Superior temporal gyrus (tissue), 1 donor: ENCODE results near the gene NEMP1.

Experiments
- DNase-seq: peaks from one replicate; pipeline ENCODE4 v3.0.0-alpha.2; 2016; ENCODE audit errors: extremely low spot score

The NEMP1 gene

DNA sequence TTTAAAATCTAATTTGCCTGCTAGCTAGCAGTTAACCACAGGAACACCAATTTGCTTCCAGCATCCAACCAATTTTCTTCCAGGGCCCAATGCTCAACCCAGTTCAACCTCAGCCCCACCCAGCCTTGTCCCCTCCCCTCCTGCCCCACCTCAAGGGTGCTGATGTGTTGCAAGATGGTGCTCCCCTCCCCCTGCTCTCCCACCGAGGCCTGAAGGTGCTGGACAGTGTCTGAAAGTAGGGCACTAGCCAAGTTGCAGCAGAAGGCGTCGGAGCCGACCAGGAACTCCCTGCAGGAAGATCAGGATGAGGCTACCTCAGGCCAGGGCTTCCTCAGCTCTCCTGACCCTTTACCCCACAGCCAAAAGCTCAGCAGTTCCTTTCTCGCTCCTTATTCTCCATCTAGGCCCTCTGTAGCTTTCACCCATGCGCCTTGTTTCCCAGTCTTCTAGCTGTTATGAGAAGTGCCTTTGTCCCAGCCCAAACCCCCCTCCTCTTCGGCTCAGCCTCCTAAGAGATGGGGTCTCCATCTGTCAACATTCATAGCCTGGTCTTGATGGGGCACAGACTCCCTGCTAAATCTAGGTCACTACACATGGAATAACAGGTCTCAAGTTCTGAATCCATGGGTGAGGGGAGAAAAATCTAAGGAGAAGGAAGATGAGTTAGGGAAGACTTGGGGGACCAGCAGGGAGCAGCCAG, 29.0 kb upstream of the NEMP1 start:
- DNase-seq, result no peak

DNA sequence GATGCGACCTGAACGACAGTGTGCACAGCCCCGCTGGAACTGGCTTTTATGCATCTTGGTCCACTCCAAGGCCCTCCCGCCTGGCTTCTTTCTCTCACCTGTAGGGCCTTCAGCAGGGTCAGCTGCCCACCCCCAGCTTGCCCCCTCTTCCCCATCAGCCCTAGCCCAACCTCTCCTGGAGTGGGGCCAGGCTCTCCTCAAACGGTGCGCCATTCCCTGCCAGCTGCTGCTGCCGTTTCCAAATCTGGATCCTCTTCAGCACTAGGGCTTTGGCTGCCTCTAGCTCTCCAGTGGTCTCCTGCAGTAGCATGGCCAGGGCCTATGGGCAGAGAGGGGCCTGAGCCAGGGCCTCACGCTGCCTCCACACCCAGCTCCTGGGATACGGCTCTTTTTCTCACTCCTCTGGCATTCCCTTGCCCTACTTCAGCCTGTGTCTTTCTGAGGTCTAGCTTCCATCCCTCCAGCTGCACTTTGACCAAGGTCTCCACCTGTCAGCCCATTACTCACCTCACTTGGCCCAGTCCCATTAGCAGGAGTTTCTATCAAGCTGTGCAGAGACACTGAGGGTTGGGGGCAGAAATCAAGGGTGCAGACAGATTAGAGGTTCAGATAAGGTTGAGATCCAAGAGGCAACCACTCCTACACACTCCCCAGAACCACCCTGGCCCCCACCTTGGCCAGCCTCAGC, 27.6 kb upstream of the NEMP1 start:
- no peak for DNase-seq

DNA sequence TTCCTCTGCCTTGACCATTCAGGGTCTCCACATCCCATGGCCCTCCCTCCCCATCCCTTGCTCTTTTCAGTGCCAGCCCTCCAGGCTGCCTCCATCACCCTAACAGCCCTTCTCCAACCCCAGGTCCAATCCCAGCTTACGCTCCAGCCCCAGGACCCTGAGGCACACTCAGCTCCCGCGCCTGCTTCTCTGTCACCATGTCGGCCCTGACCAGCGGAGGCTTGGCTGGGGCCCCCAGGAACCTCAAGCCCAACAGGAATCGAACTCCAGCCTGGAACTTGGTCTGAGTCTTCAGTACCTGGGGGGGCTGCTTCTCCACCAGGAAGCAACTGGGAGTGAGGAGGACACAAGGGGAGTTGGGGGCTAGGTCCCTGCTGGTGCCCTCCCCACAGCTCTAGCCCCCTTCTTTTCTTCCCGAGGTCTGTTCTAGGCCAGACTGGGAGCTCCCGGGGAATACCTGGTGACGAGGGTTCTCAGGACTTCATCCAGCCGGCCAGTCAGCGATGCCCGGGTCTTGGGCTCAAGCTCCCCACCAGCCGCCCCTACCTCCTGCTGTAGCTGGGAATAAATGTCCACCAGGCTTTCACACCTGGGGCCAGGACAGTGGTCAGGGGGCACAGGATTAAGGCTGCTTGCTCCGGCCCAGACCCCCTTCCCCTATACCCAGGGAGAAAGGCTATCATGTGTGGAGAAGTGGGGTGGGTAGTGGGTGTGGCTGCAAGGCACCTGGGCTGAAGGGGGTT, 26.6 kb upstream of the NEMP1 start:
- no peak for DNase-seq

DNA sequence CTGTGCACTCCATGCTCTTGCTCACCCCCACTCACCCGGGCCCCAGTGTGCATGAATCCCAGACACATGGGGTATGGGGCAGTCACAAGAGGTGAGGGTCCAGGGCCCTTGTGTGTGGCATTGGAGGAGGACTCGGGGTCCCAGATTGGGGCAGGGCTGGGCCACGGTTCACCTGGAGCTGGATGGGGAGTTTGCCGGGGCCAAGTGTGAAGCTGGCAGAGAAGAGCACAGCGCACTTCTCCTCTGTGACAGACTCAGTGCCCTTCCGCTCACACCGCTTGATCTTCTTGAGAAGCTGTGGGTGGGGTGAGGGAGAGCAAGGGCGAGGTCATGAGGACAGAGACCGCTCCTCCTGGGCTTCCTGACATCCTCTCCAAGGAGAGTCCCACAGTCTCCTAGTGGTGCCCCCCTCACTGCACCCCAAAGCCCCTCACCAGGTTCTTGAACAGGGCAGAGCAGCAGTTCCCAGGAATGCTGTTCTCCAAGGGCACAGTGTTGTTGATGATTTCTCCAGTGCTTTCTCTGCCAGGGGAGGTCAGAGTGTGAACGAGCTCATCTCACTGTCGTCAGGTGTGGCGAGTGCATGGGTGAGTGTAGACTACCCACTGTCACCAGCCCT, 25.8 kb upstream of the NEMP1 start:
- DNase-seq, result no peak

DNA sequence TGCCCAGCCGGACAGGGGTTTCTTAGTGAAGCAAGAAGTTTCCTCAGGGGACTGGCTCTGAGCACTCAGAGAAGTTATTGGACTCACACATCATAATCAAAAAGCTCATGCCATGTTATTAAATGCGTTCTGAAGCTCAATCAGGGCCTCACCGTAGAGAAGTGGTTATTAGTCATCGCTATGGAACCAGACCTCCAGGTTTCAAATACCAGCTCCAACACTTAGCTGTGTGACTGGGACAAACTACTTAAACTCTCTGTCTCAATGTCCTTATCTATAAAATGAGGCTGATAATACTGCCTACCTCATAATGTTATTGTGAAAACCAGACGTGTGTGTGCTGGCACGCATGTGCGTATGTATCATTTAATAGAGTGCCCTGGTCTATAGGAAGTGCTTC, 25.3 kb upstream of the NEMP1 start:
- DNase-seq, result no peak

DNA sequence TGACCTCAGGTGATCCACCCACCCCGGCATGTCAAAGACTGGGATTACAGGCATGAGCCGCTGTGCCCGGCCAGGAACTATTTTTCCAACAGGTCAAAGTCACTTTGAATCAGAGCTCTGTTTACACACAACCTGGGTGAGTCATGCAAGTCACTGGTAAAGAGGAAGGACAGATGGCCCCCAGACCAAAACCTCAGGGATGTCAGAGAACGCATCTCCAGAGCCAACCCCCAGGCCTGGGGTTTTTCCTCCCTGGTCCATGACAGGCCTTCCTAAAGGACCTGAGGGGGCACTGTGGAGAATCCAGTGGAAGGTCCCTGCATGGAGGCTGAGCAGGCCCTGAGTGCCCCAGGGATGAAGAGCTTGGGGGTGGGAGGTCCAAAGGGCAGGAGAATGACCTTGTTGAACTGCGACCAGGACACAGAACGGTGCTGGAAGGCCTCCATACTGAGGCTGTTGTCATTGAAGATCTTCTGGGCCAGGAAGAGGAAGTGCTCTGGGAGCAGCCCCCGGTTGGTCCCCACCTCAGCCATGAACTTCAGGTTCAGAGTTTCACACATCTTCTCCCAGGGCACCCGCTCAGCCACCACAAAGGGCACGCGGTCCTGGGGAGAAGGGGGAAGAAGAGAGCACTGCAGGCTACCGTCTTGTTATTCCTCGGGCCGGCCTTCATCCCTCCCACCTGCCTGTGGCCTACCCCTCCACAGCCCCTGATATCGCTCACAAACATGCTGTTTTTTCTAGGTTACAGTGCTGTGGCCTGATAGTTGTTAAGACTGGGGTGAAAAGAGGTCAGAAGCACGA, 23.5 kb upstream of the NEMP1 start:
- DNase-seq, result no peak

DNA sequence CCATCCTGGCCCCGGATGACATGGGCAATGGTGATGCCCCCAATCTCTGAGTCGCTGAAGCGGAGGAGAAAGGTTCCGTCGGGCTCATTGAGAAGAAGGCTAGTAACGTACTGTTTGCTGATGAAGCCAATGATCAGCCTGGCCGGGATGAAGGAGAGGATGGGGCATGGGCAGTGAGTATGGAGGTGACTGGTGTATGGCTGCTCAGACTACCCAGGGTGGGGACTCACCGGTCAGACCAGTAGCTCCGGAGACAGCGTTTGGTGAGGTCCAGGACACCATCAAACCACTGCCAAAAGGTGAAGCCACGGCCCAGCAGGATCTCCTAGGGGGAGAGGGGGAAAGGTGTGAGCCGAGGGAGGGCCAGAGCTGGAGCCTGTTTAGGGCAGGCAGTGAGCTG, 21.2 kb upstream of the NEMP1 start:
- no peak for DNase-seq

DNA sequence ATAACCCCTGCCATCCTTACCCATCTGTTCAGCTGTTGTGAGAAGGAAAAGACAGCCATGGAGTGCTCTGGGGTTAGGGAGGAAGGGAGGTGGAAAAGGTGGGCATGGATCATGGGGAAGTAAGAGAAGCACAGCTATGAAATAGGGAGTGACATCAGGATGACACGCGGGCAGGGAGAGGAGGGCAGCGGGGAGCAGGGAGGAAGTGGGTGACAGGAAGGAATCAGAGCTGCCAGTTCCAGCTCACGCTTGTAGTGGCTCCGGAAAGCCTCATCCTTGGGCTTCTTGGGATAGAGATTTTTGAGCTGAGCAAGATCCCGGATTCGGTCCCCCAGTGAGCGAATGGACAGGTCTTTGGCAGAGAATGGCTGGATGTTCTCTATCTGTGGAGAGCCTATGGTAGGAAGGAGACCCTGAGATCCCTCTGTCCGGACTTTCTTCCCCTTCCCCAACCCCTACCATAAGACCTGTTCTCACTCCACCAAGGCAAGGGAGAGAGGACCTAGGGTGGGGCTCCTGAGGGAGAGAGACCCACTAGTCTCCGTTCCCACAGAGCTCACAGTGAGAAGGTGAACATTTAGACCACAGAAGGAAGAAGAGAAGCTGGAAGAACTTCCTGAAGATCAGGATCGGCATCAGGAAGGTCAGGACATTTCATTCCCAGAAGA, 20.6 kb upstream of the NEMP1 start:
- DNase-seq, result no peak

DNA sequence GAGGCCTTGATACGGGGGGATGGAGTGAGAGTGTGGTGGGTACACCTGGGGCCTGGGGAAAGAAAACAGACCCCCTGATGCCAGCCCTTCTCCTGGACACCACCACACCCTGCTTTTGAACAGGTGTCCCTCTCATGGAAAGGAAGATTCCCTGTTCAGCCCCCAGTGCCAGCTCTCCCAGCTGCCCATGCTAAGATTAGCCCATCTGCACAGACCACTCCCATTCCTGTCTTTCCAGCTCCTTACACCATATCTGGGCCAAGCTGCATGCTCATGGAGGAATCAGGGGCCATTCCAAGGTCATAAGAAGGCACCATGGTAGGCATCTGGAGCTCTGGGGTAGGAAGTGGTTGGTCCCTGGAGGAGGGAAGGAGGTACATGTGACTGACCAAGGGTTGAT, 20.0 kb upstream of the NEMP1 start:
- DNase-seq, result no peak

DNA sequence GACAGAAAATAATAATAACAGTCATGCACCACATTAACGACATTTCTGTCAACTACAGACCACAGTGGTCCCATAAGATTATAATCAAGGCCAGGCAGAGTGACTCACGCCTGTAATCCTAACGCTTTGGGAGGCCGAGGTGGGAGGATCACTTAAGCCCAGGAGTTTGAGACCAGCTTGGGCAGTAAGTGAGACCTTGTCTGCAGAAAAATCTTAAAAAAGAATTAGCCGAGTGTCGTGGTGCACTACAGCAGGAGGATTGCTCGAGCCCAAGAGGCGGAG, 18.9 kb upstream of the NEMP1 start:
- no peak for DNase-seq

DNA sequence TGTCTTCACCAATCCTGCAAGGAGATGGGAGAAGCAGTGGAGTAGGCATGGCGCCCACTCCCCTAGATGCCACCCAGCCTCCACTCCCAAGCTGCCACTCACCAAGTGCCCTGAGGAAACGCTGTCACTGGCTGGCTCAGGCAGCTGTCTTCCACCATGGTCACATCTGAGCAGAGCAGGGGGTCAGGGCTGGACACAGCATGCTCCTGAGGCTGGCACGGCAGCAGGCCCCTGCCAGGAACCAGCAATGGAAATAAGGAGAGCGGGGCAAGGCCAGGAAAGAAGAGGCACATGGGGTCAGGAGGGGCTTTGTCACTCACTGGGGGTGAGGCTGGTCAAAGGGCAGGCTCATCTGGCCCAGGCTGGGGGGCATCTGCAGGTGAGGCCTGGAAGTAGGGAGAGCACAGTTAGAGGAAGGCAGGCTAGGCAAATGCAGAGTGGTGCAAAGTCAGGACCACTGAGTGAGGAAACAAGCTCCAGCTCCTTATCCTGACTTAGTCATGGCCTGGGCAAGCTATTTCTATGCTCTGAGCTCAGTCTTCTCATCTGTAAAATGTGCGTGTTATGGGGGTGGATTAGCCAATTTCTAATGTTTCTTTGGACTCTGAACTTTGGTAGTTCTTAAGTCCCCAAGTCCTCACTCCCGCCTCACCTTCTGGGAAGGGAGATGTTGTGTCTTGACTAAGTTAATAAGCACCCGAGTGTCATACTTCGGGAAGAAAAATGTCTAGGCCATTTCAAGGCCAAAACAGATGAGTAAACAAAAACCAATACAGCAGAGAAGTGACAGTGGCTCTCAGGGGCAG, 18.4 kb upstream of the NEMP1 start:
- no peak for DNase-seq

DNA sequence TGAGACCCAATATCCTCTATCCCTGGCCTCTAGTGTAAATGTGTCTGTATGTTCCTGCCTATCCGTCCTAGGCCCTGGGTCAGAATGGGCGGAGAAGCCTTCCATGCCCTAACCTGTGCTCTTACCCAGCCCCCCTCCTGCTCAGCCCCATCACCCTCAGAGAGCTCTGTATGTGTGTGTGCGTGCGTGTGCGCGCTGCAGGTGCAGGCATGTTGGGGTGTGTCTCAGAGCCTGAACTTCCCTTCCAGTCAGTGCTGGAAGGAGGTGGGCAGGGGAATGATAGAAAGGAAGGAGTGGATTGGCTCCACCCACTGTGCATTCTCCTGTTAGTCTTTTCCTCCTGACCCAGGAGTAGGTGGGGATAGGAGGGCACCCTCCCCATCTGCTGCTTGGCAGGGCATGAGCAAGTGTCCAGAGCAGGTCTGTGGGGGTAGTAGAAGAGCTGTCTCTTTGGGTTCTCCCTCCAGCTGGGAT, 17.5 kb upstream of the NEMP1 start:
- no peak for DNase-seq

DNA sequence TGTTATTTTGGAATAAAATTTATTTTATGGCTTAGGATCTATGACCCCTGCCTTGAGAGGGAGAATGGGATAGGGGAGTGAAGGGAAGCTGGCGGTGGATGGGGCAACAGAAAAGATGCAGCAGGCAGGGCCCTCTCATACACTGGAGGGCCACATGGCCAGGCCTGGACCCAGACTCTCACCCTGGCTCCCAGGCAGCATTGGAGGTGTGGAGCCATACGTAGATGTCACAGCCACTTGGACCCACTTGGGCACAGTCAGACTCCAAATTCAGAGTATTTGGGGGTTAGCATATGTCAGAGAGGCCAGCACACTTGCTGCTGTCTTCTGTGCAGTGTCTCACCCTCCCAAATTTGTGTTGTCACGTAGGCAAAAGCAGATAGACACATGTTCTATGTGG, 16.8 kb upstream of the NEMP1 start:
- DNase-seq, result no peak

DNA sequence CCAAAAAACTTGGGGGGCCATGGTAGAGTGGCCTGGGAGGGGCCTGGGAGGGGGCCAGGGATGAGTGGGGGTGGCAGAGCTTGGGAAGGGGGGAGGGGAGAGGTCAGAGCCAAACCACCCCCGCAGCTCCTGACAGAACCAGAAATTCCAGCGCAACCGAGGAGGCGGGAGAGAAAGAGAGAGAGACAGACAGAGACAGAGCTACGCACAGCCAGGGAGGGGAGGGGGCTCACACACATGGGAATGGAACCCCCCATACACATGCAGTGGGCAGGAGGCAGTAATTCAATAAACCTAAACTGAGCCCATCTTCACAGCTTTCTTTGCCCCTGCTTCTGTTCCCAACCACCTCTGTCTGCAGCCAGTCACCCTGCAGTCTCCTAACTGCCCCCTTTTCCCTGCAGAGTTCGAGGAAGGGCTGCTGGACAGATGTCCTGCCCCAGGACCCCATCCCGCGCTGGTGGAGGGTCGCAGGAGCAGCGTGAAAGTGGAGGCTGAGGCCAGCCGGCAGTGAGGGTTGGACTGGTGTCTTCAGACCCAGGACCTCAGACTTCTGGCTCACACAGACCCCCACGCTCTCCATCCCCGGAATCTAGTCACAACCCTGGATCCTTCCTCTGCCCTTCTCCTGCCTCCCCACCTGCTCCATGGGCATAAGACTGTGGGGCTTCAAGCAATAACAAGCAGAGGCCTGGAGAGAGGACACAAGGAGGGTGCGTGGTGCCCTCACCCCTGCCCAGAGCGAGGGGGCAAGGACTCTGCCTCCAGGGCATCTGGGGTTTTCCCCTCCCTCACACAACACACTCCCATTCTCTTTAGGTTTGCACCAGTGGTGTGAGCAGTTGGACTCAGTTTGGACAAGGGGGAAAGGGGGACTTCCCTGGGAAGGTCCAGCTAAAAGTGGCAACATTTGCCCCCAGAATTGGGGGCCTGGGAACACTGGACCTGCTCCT, 15.9 kb upstream of the NEMP1 start:
- DNase-seq, result no peak

DNA sequence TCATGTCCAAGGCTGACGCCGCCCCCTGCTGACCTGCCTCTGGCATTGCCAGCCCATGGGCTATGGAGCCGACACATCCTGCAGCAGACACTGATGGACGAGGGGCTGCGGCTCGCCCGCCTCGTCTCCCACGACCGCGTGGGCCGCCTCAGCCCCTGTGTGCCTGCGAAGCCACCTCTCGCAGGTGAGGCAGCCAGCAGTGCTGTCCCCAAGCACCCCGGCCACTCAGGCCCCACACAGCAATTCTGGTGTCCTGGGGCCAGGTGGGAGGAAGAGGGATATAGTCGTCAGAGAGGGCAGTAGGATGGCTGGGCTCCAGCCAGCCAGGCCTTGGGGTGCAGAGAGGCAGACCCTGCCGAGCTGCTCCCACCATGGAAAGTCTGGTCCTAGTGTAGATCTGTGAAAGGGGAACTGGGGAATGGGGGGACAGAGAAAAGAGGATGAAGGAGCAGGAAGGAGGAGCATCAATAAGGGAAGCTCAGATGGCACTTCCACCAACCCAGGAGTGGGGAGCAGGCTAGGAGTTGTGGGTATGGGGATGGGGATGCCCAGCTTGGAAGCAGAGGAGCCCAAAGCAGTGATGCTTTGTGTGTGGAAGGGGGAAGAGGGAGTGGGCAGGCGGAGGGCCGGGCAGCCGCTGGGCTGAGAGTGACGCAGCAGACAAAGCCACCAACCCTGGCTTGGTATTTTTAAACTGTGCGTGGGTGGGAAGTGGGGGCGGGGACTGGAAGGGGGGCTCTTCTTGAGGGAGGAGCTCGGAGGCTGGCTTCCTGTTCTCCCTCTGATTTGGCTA, 15.0 kb upstream of the NEMP1 start:
- no peak for DNase-seq

DNA sequence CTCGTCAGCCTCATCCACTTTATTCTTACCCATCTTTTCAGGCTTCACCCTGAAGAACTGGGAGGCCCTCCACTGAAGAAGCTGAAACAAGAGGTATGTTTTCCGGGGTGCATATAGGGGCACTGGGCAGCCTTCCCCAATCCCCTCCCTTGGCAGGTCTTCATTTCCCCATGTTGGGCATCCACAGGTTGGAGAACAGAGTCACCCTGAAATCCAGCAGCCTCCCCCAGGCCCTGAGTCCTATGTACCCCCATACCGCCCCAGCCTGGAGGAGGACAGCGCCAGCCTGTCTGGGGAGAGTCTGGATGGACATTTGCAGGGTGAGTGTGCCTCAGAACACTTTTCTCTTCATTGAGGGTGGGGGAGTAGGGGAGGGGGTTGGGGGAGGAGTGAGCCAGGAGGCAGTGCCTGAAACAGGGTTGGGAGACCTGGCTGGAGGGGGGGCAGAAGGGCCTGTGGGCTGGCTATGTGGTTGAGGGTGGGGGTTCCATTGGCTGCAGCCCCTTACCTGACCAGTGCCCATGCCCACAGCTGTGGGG, 14.4 kb upstream of the NEMP1 start:
- no peak for DNase-seq

DNA sequence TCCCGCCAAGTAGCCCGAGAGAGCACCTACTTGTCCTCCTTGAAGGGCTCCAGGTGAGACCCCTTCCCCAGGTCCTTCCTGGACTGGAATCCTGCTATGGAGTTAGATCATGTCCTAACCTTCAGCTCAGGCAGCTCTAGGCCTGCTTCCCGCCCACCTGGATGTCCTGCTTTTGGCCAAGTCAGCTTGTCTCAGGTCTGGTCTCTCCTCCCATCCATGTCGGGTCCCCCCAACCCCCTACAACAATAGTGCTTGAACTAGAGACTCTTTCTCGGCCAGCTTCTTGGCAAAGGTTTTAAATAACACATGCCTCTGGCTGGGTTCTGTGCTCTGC, 13.9 kb upstream of the NEMP1 start:
- DNase-seq, result no peak
